T-helper 17 cell (primary cell): ENCODE measurements around the gene PSMD9. TPM values are rescaled to one million over a fixed set of nuclear protein-coding genes. Genes with fewer than 3 reads are reported as not detected.
"Not testable (repeated sequence)": the region's sequence is repeated elsewhere in the genome, so short reads cannot be mapped to it uniquely, and the experiment has no call there.

Experiments
- ATAC-seq: fragments of 150-1000 bp; cut with Tn5 transposase; 2 replicates; pipeline ENCODE4 v1.10.0; 2021; ENCODE audit warnings: mild to moderate bottlenecking, moderate library complexity
- DNase-seq, 3 donors: peaks; one replicate each; pipeline versions ENCODE4 v3.0.0 to v3.0.0-alpha.2; 2020 to 2021
- H3K9me3 ChIP-seq: one replicate; pipeline ENCODE4 v1.7.0; 2013; ENCODE audit warnings: low read length, mild to moderate bottlenecking; ENCODE audit not compliant: control insufficient read depth, poor library complexity, severe bottlenecking
- H3K27ac Mint-ChIP-seq: one replicate; pipeline ENCODE4 v1.8.0; 2022; ENCODE audit warnings: mild to moderate bottlenecking, moderate library complexity, mixed read lengths
- H3K27me3 Mint-ChIP-seq: one replicate; pipeline ENCODE4 v1.8.0; 2022; ENCODE audit warnings: mixed read lengths
- H3K36me3 Mint-ChIP-seq: one replicate; pipeline ENCODE4 v1.8.0; 2022; ENCODE audit warnings: low read depth, mixed read lengths
- H3K4me1 Mint-ChIP-seq: one replicate; pipeline ENCODE4 v1.8.0; 2022; ENCODE audit warnings: mild to moderate bottlenecking, mixed read lengths
- H3K4me3 Mint-ChIP-seq: one replicate; pipeline ENCODE4 v1.8.0; 2022; ENCODE audit warnings: mild to moderate bottlenecking, moderate library complexity, mixed read lengths
- total RNA-seq, 4 donors: library from RNA in 2 of 4; stranded (reverse) in 2 of 4; gene quantifications; one replicate each; pipeline ENCODE4 v1.2.3 and lab custom pipeline; 2022 to 2026

Gene PSMD9
- total RNA-seq, 2 donors from 2014 or later, result 40.5 to 51.3 TPM

- Mint-ChIP-seq H3K27ac (no peak within 1 kb of the TSS), H3K4me3 (no peak within 1 kb of the TSS), H3K27me3 (no peaks in the 10 kb centered on the region), H3K4me1 (no peaks in the 10 kb centered on the region), H3K36me3 (no peaks in the 10 kb centered on the region)
- no peaks in the 10 kb centered on the region for H3K9me3 ChIP-seq
- DNase-seq (no peak), ATAC-seq (no peak)
Observed at GRCh38 chr12:121858662-121859572, 29.7 kb upstream of the PSMD9 start, which contains the start of gene HPD. HPD (minus strand) TSS chr12:121858859; CDS start chr12:121858823, 36 bp downstream.

- ATAC-seq, result no peak
- no peak overlapping the region for H3K27ac Mint-ChIP-seq
- no peaks in the 10 kb centered on the region for H3K36me3 Mint-ChIP-seq
- DNase-seq, result no peak
- H3K27me3 Mint-ChIP-seq, result no peaks in the 10 kb centered on the region
- no peaks in the 10 kb centered on the region for H3K4me1 Mint-ChIP-seq
- H3K9me3 ChIP-seq, result no peaks in the 10 kb centered on the region
- H3K4me3 Mint-ChIP-seq, result no peak overlapping the region
Observed at GRCh38 chr12:121860257-121860656, 28.3 kb upstream of the PSMD9 start.

DNA sequence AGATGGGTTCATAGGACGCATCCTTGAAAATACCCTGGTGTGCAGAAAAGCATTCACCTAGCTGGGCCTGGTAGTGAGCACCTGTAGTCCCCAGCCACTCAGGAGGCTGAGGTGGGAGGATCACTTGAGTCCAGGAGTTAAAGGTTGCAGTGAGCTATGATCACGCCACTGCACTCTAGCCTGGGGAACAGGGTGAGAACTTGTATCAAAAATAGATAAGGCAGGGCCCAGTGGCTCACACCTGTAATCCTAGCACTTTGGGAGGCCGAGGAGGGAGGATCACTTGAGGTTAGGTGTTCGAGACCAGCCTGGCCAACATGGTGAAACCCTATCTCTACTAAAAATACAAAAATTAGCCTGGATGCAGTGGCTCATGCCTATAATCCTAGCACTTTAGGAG lies 27.9 kb upstream of the PSMD9 start:
- H3K9me3 ChIP-seq, H3K27ac Mint-ChIP-seq, DNase-seq, H3K27me3 Mint-ChIP-seq, H3K4me3 Mint-ChIP-seq, ATAC-seq, H3K4me1 Mint-ChIP-seq, H3K36me3 Mint-ChIP-seq: not testable (repeated sequence)

- H3K9me3 ChIP-seq, result no peaks in the 10 kb centered on the region
- H3K27ac Mint-ChIP-seq, result no peak overlapping the region
- H3K36me3 Mint-ChIP-seq, result no peaks in the 10 kb centered on the region
- no peaks in the 10 kb centered on the region for H3K4me1 Mint-ChIP-seq
- DNase-seq, result no peak
- no peak for ATAC-seq
- no peaks in the 10 kb centered on the region for H3K27me3 Mint-ChIP-seq
- no peak overlapping the region for H3K4me3 Mint-ChIP-seq
Observed at GRCh38 chr12:121861636-121862254, 26.8 kb upstream of the PSMD9 start.

- ATAC-seq (no peak), DNase-seq (no peak)
- no peak overlapping the region for H3K27ac Mint-ChIP-seq
- no peaks in the 10 kb centered on the region for H3K9me3 ChIP-seq
- no peaks in the 10 kb centered on the region for H3K36me3 Mint-ChIP-seq
- H3K4me1 Mint-ChIP-seq, result no peaks in the 10 kb centered on the region
- H3K4me3 Mint-ChIP-seq, result no peak overlapping the region
- H3K27me3 Mint-ChIP-seq, result no peaks in the 10 kb centered on the region
Observed at GRCh38 chr12:121866331-121866730, 22.3 kb upstream of the PSMD9 start.

DNA sequence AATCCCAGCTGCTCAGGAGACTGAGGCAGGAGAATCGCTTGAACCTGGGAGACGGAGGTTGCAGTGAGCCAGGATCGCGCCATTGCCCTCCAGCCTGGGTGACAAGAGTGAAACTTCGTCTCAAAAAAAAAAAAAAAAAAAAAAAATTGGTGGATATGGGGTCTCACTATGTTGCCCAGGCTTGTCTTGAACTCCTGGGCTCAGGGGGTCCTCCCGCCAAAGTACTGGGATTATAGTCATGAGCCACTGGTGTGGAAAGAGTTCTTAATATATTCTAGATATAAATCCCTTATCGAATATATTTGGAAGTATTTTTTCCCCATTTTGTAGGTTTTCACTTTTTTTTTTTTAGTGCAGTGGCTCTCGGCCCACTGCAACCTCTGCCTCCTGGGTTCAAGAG lies 19.4 kb upstream of the PSMD9 start:
- H3K27me3 Mint-ChIP-seq, ATAC-seq, H3K9me3 ChIP-seq, H3K27ac Mint-ChIP-seq, H3K4me1 Mint-ChIP-seq, H3K4me3 Mint-ChIP-seq, H3K36me3 Mint-ChIP-seq, DNase-seq: not testable (repeated sequence)

DNA sequence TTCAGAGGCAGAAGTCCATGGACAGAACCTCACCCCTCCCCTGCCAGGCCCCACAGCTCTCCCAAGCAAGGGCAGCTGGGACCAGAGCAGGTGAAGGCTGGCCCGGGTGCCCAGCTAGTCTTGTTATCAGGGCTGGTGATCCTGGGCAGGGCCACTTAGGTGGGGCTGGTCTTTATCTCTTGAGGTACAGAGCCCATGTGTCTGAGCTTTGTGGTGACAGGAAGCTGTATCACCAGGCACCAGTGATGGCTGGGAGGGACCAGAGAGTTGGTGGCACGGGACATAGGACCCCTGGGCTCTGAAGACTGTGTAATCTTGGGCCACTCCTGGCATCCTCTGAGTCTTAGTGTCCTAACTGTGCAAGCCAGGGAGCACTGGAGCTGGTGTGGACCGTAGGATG lies 17.1 kb upstream of the PSMD9 start:
- H3K9me3 ChIP-seq, result no peaks in the 10 kb centered on the region
- Mint-ChIP-seq H3K4me3 (no peak overlapping the region), H3K27ac (no peak overlapping the region), H3K4me1 (no peaks in the 10 kb centered on the region), H3K27me3 (no peaks in the 10 kb centered on the region), H3K36me3 (no peaks in the 10 kb centered on the region)
- ATAC-seq, result no peak
- no peak for DNase-seq

DNA sequence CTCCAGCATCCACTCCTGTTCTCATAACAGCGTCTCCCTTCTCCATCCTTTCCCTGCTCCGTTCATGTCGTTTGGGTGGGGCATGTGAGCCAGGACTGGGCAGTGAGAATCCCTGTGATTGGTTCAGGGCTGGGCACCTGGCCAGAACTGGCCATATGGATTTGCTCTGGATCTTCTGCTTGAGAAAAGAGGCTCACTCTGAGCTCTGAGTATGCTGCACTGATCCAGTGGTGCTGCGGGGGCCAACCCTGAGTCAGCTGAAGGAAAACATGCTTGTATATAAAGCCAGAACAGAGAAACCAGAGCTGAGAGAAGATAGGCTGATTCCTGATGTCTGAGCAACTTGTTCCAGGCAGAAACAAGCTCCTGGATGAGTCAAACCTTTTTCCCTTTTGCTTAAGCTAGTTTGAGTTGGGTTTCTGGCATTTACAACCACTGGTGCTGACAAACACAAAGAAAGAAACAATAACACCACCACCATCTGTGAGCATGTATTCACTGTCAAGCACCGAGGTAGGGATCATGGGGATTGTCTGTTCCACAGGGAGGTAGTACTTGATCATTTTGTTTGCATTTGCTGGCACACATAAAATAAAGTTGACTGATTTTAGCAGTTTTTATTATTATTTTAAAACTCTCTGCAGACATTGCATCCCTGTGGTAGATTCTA lies 15.9 kb upstream of the PSMD9 start:
- H3K27me3 Mint-ChIP-seq, result no peaks in the 10 kb centered on the region
- DNase-seq (no peak), ATAC-seq (no peak)
- no peaks in the 10 kb centered on the region for H3K9me3 ChIP-seq
- H3K4me1 Mint-ChIP-seq, result no peaks in the 10 kb centered on the region
- H3K36me3 Mint-ChIP-seq, result no peaks in the 10 kb centered on the region
- H3K4me3 Mint-ChIP-seq, result no peak overlapping the region
- no peak overlapping the region for H3K27ac Mint-ChIP-seq

GRCh38 chr12:121873216-121873569 lies 15.4 kb upstream of the PSMD9 start:
- no peaks in the 10 kb centered on the region for H3K27me3 Mint-ChIP-seq
- H3K4me1 Mint-ChIP-seq, result no peaks in the 10 kb centered on the region
- ATAC-seq (no peak), DNase-seq (no peak)
- H3K27ac Mint-ChIP-seq, result no peak overlapping the region
- no peak overlapping the region for H3K4me3 Mint-ChIP-seq
- H3K36me3 Mint-ChIP-seq, result no peaks in the 10 kb centered on the region
- no peaks in the 10 kb centered on the region for H3K9me3 ChIP-seq

DNA sequence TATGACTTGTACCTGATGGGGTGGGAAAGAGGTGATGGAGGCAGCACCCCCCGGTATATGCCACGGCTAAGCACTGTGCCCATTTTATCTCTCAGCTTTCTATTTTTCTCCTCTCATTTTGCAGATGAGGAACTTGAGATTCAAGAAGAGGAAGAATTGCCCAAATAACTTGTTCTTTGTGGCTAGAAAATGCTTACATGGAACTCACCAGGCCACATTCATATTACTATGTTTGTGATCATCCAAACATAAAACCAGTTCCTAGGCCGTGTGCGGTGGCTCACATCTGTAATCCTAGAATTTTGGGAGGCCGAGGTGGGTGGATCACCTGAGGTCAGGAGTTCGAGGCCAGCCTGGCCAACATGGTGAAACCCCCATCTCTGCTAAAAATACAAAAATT lies 14.5 kb upstream of the PSMD9 start:
- Mint-ChIP-seq H3K27me3 (no peaks in the 10 kb centered on the region), H3K27ac (no peak overlapping the region), H3K4me3 (no peak overlapping the region), H3K36me3 (no peaks in the 10 kb centered on the region), H3K4me1 (no peaks in the 10 kb centered on the region)
- DNase-seq (no peak), ATAC-seq (no peak)
- H3K9me3 ChIP-seq, result no peaks in the 10 kb centered on the region

- no peaks in the 10 kb centered on the region for H3K27me3 Mint-ChIP-seq
- H3K27ac Mint-ChIP-seq, result no peak overlapping the region
- DNase-seq (no peak), ATAC-seq (no peak)
- no peaks in the 10 kb centered on the region for H3K36me3 Mint-ChIP-seq
- no peaks in the 10 kb centered on the region for H3K9me3 ChIP-seq
- H3K4me3 Mint-ChIP-seq, result no peak overlapping the region
- no peaks in the 10 kb centered on the region for H3K4me1 Mint-ChIP-seq
Observed at GRCh38 chr12:121875582-121875981, 13.0 kb upstream of the PSMD9 start.

DNA sequence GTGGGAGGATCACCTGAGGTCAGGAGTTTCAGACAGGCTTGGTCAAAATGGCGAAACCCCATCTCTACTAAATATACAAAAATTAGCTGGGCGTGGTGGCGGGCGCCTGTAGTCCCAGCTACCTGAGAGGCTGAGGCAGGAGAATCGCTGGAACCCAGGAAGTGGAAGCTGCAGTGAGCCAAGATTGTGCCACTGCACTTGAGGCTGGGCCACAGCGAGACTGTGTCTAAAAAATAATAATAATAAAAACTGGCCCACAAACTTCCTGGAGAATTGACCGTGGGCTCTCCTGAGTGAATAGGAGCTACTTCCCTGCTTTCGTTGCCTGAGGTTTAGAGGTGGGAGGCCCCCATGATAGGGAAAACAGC lies 12.5 kb upstream of the PSMD9 start:
- DNase-seq, H3K27me3 Mint-ChIP-seq, H3K4me1 Mint-ChIP-seq, H3K27ac Mint-ChIP-seq, ATAC-seq, H3K4me3 Mint-ChIP-seq, H3K36me3 Mint-ChIP-seq, H3K9me3 ChIP-seq: not testable (repeated sequence)

- DNase-seq, result no peak
- no peak for ATAC-seq
- no peaks in the 10 kb centered on the region for H3K27me3 Mint-ChIP-seq
- peaks cover 3% of the 10 kb centered on the region for H3K4me1 Mint-ChIP-seq
- no peak overlapping the region for H3K4me3 Mint-ChIP-seq
- no peaks in the 10 kb centered on the region for H3K9me3 ChIP-seq
- H3K27ac Mint-ChIP-seq, result no peak overlapping the region
- H3K36me3 Mint-ChIP-seq, result no peaks in the 10 kb centered on the region
Observed at GRCh38 chr12:121883315-121883660, 5.3 kb upstream of the PSMD9 start.
